SJSA1 (cell line): ENCODE data around the gene MGST3. TPM values are rescaled to one million over a fixed set of nuclear protein-coding genes. Genes with fewer than 3 reads are reported as not detected.
"Not testable (repeated sequence)": the region's sequence is repeated elsewhere in the genome, so short reads cannot be mapped to it uniquely, and the experiment has no call there.

Experiments used
- DNase-seq, 2 experiments: peaks; one replicate each; pipeline ENCODE4 v3.0.0-alpha.2; 2015 to 2020; ENCODE audit warnings: low spot score in 2 of 2, low read depth in 1 of 2
- H3K27ac ChIP-seq: fragments of 250-450 bp; sonication (Bioruptor Pico); 2 replicates; pipeline ENCODE4 v1.5.1; 2020; ENCODE audit warnings: mild to moderate bottlenecking, moderate library complexity
- H3K27me3 ChIP-seq: fragments of 250-450 bp; sonication (Bioruptor Pico); replicated peaks from 2 replicates; pipeline ENCODE4 v1.5.1; 2020; ENCODE audit warnings: mild to moderate bottlenecking, moderate library complexity
- H3K36me3 ChIP-seq: fragments of 250-450 bp; sonication (Bioruptor Pico); 2 replicates; pipeline ENCODE4 v1.5.1; 2020; ENCODE audit warnings: mild to moderate bottlenecking
- H3K4me1 ChIP-seq: fragments of 250-450 bp; sonication (Bioruptor Pico); replicated peaks from 2 replicates; pipeline ENCODE4 v1.6.1; 2021; ENCODE audit warnings: mild to moderate bottlenecking
- H3K4me3 ChIP-seq: fragments of 250-450 bp; sonication (Bioruptor Pico); 2 replicates; pipeline ENCODE4 v1.5.1; 2020; ENCODE audit warnings: mild to moderate bottlenecking
- H3K9me3 ChIP-seq: fragments of 250-450 bp; sonication (Bioruptor Pico); replicated peaks from 2 replicates; pipeline ENCODE4 v1.5.1; 2020; ENCODE audit warnings: mild to moderate bottlenecking
- total RNA-seq: library from RNA; depleted of rRNA; stranded (reverse); fragments of >200 nt; shearing (Covaris generic); gene quantifications from 2 replicates; pipeline ENCODE4 v1.2.3, GENCODE V29; 2014

Gene MGST3
- total RNA-seq, 1 experiment from 2014 or later: 167 TPM

DNA sequence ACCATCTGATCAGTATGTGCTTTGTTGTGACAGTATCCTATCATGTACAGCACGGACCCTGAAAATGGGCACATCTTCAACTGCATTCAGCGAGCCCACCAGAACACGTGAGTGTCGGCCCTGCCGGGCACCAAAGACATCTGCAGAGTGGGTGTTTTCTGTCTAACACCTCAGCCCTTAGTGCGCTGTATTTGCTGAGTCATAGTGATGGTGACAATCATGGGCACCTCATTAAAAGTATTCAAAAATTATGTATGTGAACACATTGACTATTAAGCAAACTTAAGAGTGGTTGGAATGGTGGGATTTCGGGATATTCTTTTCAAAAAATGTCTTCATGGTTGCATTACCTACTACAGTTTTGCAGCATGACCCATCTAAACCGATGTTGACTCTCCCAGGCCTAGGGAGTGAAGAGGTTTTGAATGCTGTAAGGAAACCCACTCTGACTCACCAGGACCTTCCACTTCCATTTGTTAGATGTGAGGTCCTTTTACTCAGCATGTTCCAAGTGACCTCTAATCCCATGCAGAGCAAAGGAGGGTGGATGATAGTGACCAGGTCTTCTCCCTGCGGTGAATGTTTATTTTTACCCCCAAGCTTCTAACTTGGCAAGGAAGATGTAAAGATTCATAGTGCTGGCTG lies 20.1 kb downstream of the MGST3 start:
- Histone ChIP-seq H3K9me3 (no peaks in the 10 kb centered on the region), H3K4me1 (no peaks in the 10 kb centered on the region), H3K36me3 (peaks cover 27% of the 10 kb centered on the region), H3K27me3 (no peaks in the 10 kb centered on the region), H3K27ac (no peak overlapping the region), H3K4me3 (no peak overlapping the region)
- no peak for DNase-seq

DNA sequence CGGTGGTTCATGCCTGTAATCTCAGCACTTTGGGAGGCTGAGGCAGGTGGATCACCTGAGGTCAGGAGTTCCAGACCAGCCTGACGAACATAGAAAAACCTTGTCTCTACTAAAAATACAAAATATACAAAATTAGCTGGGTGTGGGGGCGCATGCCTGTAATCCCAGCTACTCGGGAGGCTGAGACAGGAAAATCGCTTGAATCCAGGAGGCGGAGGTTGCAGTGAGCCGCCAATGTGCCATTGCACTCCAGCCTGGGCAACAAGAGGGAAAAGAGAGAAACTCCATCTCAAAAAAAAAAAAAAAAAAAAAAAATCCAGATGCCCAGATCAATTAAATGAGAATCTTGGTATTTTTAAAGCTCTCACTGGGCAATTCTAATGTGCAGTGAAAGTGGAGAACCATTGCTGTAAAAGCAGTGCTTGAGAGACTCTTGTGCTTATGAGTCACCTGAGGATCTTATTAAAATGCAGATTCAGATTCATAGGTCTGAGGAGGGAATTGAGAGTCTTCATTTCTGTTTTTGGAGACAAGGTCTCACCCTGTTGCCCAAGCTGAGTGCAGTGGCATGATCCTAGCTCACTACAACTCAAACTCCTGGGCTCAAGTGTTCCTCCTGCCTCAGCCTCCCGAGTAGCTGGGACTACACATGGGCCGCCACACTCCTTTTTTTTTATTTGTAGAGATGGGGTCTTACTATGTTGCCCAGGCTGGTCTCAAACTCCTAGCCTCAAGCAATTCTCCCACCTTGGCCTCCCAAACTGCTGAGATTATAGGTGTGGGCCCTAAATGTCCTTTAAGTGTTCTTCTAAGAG lies 27.9 kb downstream of the MGST3 start:
- not testable (repeated sequence) for H3K27ac ChIP-seq, H3K4me1 ChIP-seq, H3K4me3 ChIP-seq, H3K9me3 ChIP-seq, H3K27me3 ChIP-seq, DNase-seq
- H3K36me3 ChIP-seq: peaks cover 58% of the 10 kb centered on the region

DNA sequence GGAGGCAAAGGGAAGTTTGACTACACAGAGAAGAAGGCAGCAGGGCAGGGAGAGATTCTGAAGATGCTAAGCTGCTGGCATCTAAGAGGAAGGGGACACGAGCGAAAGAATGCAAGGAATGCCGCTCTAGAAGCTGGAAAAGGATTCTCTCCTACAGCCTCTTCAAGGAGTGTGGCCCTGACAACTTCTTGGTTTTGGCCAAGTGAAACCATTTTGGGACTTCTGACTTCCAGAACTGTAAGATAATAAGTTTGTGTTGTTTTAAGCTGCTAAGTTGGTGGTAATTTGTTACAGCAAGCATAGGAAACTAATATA lies 28.5 kb downstream of the MGST3 start:
- no peaks in the 10 kb centered on the region for H3K4me1 ChIP-seq
- peaks cover 59% of the 10 kb centered on the region for H3K36me3 ChIP-seq
- no peak for DNase-seq
- no peak overlapping the region for H3K4me3 ChIP-seq
- H3K9me3 ChIP-seq: no peaks in the 10 kb centered on the region
- no peak overlapping the region for H3K27ac ChIP-seq
- no peaks in the 10 kb centered on the region for H3K27me3 ChIP-seq

DNA sequence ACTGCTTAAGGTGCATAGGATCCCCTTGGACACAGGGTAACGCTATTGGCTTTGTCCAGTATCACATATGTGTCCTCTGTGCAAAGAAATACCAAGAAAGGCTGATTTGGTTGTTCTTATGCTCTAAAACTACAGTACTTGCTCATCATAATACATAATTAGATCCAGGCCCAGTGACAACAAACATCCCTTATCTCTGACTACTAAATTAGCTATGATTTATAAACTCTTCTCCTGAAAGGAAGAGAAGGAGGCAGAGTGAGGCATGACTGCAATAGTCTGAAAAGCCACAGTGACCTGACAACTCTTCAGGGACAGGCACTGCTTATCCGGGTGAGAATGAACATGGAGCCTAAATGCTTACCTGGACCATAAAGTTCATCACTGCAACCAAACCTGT lies 30.7 kb downstream of the MGST3 start:
- Histone ChIP-seq H3K36me3 (peaks cover 56% of the 10 kb centered on the region), H3K27me3 (no peaks in the 10 kb centered on the region), H3K27ac (no peak overlapping the region), H3K9me3 (no peaks in the 10 kb centered on the region), H3K4me3 (no peak overlapping the region), H3K4me1 (no peaks in the 10 kb centered on the region)
- DNase-seq: no peak

DNA sequence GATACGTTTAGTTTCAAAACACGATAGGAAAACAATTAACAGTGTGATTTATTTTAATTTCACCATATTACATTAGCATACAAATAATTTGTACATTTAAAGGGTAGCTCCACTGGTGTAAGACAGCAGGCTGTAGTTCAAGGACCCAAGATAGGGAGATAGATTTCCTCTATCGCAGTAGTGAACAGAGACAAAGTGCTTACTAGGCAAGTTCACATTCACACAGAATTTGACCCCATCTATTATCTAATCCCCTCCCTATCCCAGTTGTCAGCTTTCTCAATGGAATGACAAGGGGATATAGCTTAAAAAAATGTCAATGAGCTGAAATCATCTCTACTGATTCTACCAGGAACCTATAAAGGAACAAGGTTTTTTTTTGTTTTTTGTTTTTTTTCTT lies 31.2 kb downstream of the MGST3 start:
- Histone ChIP-seq H3K9me3 (no peaks in the 10 kb centered on the region), H3K27ac (no peak overlapping the region), H3K4me1 (no peaks in the 10 kb centered on the region), H3K36me3 (peaks cover 57% of the 10 kb centered on the region), H3K27me3 (no peaks in the 10 kb centered on the region), H3K4me3 (no peak overlapping the region)
- DNase-seq: no peak

DNA sequence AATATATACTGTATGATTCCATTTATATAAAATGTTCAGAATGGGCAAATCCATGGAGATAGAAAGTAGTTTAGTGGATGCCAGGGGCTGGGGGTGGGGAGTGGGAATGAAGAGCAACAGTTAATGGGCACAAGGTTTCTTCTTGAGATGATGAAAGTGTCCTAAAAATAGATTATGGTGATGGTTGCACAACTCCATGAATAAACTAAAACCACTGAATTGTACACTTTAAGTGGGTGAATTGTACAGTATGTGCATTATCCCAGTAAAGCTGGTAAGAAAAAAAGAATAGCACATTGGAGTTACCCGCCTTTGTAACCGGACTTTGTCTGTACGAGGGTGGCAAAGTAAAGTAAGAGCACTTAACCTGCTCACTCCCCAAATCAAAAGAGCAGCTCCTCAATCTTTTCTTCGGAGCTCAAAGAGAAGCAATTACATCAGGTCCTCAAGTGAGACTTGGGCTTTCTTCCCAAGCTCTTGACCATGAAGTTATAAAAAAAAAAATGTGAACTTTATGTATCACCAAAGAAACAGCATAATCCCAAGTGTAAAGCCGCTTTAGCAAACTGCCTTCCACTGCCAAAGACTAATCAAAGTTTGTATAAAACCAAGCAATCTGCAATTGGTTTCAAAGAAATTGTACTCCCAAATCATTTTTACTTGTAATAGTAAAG lies 35.3 kb downstream of the MGST3 start:
- H3K36me3 ChIP-seq: peaks cover 84% of the 10 kb centered on the region
- no peak overlapping the region for H3K27ac ChIP-seq
- H3K4me1 ChIP-seq: no peaks in the 10 kb centered on the region
- no peaks in the 10 kb centered on the region for H3K9me3 ChIP-seq
- DNase-seq: no peak
- H3K27me3 ChIP-seq: no peaks in the 10 kb centered on the region
- no peak overlapping the region for H3K4me3 ChIP-seq

DNA sequence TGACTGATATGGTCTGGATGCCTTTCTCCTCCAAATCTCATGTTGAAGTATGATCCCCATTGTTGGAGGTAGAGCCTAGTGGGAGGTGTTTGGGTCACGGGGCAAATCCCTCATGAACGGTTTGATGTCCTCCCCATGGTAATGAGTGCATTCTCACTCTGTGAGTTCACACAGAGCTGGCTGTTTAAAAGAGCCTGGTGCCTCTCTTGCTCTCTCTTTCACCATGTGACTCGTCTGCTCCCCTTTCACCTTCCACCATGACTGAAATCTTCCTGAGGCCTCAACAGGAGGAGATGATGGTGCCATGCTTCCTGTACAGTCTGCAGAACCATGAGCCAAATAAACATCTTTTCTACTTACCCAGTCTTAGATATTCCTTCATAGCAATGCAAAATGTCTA lies 37.1 kb downstream of the MGST3 start:
- Histone ChIP-seq H3K27ac (no peak overlapping the region), H3K36me3 (peaks cover 77% of the 10 kb centered on the region), H3K4me1 (no peaks in the 10 kb centered on the region)

DNA sequence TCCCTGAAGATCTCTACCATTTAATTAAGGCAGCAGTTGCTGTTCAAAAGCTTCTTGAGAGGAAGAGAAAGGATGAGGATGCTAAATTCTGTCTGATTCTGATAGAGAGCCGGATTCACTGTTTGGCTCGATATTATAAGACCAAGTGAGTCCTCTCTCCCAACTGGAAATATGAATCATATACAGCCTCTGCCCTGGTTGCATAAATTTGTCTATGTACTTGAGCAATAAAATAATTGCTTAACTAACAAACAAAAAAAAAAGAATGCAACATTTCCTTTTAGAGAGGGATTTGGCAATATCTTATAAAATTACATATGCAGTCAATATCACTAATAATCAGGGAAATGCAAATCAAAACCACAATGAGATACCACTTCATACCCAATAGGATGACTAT lies 40.5 kb downstream of the MGST3 start:
- H3K36me3 ChIP-seq: peaks cover 63% of the 10 kb centered on the region
- no peak for DNase-seq
- no peaks in the 10 kb centered on the region for H3K9me3 ChIP-seq
- no peak overlapping the region for H3K27ac ChIP-seq
- H3K4me3 ChIP-seq: no peak overlapping the region
- no peaks in the 10 kb centered on the region for H3K27me3 ChIP-seq
- no peaks in the 10 kb centered on the region for H3K4me1 ChIP-seq

More for the DNA sequence above, 37.1 kb downstream of the MGST3 start:
- no peaks in the 10 kb centered on the region for H3K27me3 ChIP-seq
- DNase-seq: no peak
- no peak overlapping the region for H3K4me3 ChIP-seq
- no peaks in the 10 kb centered on the region for H3K9me3 ChIP-seq

DNA sequence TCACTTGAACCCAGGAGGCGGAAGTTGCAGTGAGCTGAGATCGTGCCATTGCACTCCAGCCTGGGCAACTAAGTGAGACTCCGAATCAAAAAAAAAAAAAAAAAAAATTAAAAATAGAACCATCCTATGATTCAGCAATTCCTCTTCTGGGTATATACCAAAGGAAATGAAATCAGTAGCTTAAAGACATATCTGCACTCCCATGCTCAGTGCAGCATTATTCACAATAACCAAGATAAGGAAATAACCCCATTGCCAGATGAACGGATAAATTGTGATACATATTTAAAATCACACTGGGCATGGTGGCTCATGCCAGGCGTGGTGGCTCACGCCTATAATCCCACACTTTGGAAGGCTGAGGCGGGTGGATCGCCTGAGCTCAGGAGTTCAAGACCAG lies 43.6 kb downstream of the MGST3 start:
- Histone ChIP-seq H3K36me3 (peaks cover 63% of the 10 kb centered on the region), H3K27me3 (no peaks in the 10 kb centered on the region), H3K9me3 (no peaks in the 10 kb centered on the region), H3K4me1 (no peaks in the 10 kb centered on the region), H3K27ac (no peak overlapping the region), H3K4me3 (no peak overlapping the region)
- DNase-seq: no peak

DNA sequence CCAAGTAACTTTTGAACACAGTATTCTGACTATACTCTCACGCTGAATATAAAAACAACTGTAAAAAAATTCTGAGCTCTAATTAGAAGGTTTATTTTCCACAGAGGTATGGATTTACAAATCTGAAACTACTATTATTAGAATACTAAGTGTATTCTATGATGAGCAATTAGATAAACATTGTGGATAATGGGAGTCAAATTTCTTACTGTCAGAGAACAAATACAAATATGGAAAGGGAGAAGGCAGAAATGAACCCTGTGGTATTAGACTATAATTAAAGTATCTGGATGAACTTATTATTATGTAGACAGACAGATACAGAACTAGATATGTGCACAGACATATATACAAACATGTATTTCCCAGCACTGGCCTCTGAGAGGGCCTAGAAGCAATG lies 44.8 kb downstream of the MGST3 start:
- Histone ChIP-seq H3K36me3 (peaks cover 63% of the 10 kb centered on the region), H3K4me3 (no peak overlapping the region), H3K27ac (no peak overlapping the region), H3K4me1 (no peaks in the 10 kb centered on the region), H3K27me3 (no peaks in the 10 kb centered on the region), H3K9me3 (no peaks in the 10 kb centered on the region)
- no peak for DNase-seq

DNA sequence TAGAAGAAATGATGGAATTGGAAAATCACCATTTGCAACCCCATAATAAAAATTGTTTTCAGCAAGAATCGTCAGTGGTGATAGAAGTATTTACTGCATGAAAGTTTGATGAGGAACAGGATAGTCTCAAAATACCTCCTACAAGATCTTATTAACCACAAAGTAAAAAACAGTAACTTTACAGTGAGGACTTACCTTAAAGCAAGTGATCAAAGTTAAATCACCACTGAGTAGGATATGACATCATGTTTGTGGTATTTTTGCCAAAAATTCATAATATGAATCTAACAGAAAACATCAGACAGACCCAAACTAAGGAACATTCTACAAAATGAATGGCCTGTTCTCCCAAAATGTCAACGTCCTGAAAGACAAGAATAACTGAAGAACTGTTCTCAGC lies 47.5 kb downstream of the MGST3 start:
- H3K4me3 ChIP-seq: no peak overlapping the region
- H3K4me1 ChIP-seq: no peaks in the 10 kb centered on the region
- H3K36me3 ChIP-seq: peaks cover 74% of the 10 kb centered on the region
- H3K27ac ChIP-seq: no peak overlapping the region
- no peak for DNase-seq
- H3K27me3 ChIP-seq: no peaks in the 10 kb centered on the region; the same call in 1 of the 2 replicates
- H3K9me3 ChIP-seq: no peaks in the 10 kb centered on the region

DNA sequence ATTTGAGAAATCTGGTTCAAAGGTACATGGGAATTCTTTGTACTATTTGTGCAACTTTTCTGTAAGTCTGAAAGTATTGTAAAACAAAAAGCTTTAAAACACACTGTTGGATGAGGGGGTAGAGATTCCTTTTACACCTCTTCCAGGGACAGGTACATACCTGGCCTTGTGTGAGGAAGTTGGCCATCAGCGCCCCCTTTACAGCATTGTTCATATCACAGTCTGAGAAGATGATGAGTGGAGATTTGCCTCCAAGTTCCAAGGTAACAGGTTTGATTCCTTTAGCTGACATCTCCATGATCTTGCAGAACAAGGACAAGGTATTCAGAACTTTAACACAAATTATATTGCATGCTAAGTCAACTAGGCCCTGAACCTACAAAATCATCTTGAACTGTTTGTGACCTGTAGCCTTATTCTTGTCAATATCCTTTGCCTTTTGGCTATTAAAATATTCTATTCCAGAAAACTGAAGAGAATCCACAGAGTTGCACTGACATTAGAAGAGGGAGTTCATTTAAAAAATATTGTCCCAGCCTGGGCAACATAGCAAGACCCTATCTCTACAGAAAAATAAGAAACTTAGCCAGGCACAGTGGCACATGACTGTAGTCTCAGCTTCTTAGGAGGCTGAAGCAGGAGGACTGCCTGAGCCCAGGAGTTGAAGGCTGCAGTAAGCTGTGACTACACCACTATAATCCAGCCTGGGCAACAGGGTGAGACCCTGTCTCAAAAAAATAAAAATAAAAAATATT lies 48.4 kb downstream of the MGST3 start:
- H3K4me1 ChIP-seq: no peaks in the 10 kb centered on the region
- no peaks in the 10 kb centered on the region for H3K9me3 ChIP-seq
- H3K36me3 ChIP-seq: peaks cover 69% of the 10 kb centered on the region
- DNase-seq: no peak
- no peak overlapping the region for H3K4me3 ChIP-seq
- H3K27ac ChIP-seq: no peak overlapping the region
- H3K27me3 ChIP-seq: no peaks in the 10 kb centered on the region; the same call in 1 of the 2 replicates

DNA sequence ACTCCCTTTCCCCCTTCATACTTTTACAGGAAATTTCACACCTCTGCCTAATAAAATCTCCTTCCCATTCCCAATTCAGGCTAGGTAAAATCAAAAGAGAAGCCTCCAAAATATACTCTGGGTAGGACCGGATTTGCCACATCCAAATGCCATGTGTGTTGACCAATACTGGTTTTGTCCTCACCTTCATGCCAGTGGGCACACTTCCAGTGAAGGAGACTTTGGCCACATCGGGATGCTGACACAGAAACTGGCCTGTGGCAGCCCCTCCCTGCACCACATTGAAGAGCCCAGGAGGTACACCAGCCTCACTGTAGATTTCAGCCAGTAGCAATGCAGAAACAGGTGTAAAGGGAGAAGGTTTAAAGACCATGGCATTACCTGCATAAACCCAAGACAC lies 49.3 kb downstream of the MGST3 start:
- no peaks in the 10 kb centered on the region for H3K4me1 ChIP-seq
- no peak overlapping the region for H3K27ac ChIP-seq
- DNase-seq: no peak
- peaks cover 70% of the 10 kb centered on the region for H3K36me3 ChIP-seq
- no peak overlapping the region for H3K4me3 ChIP-seq
- H3K9me3 ChIP-seq: no peaks in the 10 kb centered on the region
- H3K27me3 ChIP-seq: no peaks in the 10 kb centered on the region; the same call in 1 of the 2 replicates

DNA sequence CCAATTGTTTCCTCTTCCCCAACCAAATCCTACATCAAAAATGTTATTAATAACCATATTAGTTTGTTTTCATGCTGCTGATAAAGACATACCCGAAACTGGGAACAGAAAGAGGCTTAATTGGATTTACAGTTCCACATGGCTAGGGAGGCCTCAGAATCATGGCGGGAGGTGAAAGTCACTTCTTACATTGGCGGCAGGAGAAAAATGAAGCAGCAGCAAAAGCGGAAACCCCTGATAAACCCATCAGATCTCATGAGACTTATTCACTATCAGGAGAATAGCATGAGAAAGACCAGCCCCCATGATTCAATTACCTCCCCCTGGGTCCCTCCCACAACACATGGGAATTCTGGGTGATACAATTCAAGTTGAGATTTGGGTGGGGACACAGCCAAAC lies 49.7 kb downstream of the MGST3 start:
- not testable (repeated sequence) for H3K27ac ChIP-seq, H3K27me3 ChIP-seq, H3K4me1 ChIP-seq, H3K4me3 ChIP-seq, H3K9me3 ChIP-seq, DNase-seq
- peaks cover 75% of the 10 kb centered on the region for H3K36me3 ChIP-seq
